Inflammatory macrophage (primary cell): ENCODE results near the gene OTP.

ENCODE experiments used
- DNase-seq, 2 donors: peaks; one replicate each; pipeline ENCODE4 v3.0.0-alpha.2; 2020 to 2022
- total RNA-seq, 18 experiments: gene quantifications; one replicate each; lab custom pipeline; 2026; ENCODE audit warnings: mixed read lengths in 6 of 18, inconsistent platforms in 2 of 18; lab: John Stamatoyannopoulos, UW

OTP gene
- total RNA-seq = 0 to 0.04 (median 0) reads per million in 18 experiments

DNA sequence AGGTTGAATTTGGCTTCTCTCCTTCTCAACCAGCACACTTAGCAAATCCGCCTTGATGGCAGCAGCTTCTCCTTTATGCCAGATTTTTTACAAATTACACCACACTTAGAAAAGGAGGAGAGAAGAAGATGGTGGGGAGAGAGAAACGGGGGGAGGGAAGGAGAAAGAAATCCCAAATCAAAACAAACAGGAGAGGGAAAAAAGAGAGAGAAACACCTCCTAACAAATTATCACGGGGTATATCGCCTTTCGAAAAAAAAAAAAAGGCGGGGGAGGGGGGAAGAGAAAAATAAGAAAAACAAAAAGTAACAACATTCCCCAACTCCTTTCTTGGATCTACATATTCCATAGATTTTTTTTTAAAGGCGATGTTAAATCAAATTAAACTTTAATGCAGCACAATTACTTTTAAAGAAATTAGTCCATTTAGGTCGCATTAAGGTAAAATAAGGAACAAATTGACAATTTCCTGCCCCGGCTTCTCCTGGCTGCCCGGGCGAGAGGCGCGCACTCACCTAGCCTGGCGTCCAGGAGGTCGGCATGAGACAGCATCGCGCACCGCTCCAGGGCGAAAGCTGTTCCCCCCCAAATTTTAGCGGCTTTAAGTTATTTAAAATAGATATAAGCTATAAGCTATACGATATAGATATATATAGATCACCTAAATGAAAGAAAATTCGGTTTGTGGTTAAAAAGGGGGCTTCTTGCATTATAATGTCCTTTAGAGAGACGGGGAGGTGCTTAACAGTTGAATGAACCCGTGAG is at the start of gene OTP:
OTP (minus strand) TSS at position 716 of the 765 bp plus-strand sequence; CDS start at position 552, 164 bp downstream.
- DNase-seq = no peak

DNA sequence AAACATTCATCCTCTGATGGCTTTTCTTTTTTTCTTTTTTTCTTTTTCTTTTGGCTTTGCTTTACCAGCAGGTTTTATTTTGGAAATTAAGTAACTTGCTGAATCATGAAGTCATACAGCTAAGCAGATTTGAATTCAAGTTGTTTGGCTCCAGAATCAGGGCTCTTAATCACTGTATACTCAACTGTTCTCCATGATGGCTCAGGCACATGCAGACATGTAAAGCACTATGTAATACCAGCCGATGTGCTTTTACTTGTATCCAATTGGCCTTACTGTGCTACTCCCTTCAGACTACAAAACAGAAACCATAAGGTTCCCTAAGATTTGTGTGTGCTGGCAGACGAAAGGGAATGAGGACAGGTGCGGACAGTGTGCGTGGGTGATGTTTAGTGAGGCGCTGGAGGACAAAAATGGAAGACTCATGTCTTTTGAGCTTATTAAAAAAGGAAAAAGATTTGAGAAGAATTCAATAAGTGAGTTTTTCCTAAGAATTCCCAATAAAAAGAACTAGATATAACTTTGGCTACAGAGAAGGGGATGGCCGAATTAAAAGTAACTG is 44.7 kb upstream of the OTP start:
- DNase-seq = no peak

GRCh38 chr5:77670526-77670925 is 32.0 kb upstream of the OTP start:
- DNase-seq = no peak

GRCh38 chr5:77669677-77670076 is 31.2 kb upstream of the OTP start:
- no peak for DNase-seq

DNA sequence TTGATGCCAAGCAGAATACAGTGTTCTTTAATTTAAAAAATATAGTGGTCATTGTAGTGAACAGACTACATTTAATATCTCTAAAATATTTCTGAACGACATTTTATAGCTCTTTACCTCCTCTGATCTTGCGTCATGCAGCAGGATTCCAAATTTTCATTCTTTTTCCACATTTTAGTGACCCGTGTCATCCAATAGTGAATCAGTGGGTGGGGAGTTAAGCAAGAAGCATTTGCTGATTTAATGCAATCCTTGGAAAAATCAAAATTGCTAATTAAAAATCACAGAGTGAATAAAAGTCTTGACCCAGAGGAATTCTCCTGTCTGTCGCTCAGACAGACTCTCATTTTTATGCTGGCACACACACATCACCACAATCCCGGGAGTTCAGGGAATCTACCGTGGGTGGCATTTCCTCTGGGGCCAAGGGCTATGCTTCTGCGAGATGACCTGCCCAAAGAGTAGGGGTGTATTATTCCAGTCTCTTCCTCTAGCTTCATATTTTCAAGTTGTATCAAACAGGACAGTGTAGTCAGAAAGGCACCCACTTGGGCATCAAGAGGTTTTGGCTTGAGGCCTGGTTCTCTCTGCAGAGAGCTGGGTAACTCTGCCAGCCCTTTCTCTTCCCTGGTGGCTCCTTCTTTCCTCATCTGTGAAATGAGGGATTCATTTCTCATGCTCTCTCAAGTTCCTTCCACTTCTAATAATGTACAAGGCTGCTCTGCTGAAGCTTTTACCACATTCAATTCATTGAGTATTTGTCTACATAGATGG is 24.8 kb upstream of the OTP start:
- no peak for DNase-seq

- no peak for DNase-seq
Measured at GRCh38 chr5:77662635-77663034, 24.1 kb upstream of the OTP start.

- DNase-seq = no peak
Measured at GRCh38 chr5:77658662-77659061, 20.1 kb upstream of the OTP start.

- no peak for DNase-seq
Measured at GRCh38 chr5:77651343-77651742, 12.8 kb upstream of the OTP start.

DNA sequence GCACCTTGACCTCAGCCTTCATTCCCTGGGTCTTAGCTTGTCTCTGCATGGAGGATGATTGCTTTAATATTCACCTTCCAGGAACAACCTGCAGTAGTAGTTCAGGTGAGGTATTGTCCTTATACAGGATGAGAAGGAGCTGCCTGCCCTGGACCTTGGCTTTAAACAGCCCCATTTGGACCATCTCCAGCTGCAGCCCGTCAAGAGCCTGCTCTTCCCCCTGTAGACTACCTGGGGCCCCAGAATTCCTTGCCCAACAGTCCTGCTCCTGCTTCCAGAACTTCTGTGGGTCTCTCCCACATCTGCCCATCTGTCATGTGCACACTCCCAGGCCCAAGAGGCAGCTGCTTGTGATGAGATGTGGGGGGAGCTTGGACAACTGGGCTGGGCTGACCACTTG is 12.2 kb upstream of the OTP start:
- DNase-seq = no peak

GRCh38 chr5:77649776-77650175 is 11.3 kb upstream of the OTP start:
- DNase-seq = no peak

GRCh38 chr5:77645995-77646639 is 7.6 kb upstream of the OTP start:
- no peak for DNase-seq

- peak in 1 of 2 donors; percentile 38 for DNase-seq
Measured at GRCh38 chr5:77645158-77645994, 6.9 kb upstream of the OTP start.

DNA sequence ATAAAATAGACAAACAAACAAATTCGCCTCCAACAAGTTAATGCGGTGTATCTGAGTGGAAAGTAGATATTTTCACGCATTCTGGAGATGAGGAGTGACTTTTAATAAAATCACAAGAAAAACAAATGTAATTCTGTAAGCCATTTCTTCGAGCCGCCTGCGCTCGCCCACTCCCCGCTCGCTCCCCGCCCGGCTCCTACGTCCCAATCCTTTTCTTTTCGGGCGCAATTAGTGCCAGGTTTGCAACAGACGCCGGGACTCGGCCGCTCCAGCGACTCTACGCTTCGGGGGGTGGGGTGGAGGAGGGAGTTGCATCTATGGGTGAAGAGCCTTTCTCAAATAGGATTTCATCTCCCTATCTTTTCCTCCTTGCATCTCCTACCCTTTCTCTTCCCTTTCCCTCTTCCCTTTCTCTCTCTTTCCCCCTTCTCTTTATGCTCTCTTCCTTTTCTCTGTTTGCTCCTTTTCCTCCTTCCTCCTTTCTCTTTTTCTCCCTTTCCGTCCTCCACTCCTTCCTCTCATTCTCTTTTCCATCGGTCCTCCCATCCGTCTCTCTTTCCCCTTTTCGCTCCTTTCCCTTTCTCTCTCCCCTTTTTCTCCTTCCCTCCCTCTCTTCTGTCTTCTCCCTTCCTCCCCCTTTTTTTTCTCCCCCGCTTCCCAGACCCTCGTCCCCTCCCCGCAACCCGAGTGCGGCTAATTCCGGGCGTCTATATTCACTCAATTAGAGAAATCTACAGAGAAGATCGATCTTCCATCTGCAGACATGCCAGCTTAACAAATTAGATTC is 6.1 kb upstream of the OTP start:
- DNase-seq = no peak

GRCh38 chr5:77643654-77644370 is 5.3 kb upstream of the OTP start:
- DNase-seq = peak in 1 of 2 donors; percentile 21

- DNase-seq = no peak
Measured at GRCh38 chr5:77642738-77643653, 4.5 kb upstream of the OTP start.

DNA sequence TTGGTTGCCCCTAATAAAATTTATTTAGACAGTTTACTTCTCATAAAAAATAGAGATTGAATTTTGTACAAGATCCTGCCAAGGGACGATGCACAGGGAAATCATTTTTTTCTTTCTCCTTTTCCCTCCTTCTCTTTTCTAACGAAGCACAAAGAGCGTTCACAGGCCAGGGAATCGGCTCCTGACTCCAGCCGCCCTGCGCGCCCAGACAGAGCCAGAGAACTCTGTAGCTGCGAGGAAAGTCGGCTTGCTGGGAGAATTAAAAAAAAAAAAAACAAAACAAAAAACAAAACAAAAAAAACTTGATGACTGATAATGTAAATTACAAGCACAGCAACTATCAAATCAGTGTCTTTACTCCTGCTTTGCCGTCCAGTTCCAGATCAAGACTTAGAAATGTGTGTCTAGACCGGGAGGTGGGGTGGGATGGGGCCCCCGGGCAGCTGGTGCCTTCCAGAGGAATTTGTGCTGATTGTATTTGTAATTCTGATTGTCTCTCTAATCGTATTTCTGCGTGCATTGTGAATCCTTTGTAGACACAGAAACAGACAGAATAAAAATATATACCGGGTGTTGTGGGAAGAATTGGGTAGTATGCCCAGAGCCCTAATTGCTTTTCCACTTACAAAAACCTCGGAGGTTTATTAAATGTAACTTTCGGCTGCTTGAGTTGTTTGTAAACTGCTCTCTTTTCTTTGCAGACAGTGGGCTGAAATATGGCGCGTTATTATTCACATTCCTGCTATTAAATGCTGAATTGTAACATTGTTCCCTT is 3.6 kb upstream of the OTP start:
- no peak for DNase-seq

- no peak for DNase-seq
Measured at GRCh38 chr5:77641397-77641943, 3.0 kb upstream of the OTP start.
